GM21390 (cell line): ENCODE results near the gene VAV1.

ENCODE experiments used
- ATAC-seq: cut with Tn5 transposase; IDR thresholded peaks from one replicate; pipeline ENCODE4 v1.9.1; 2021; ENCODE audit not compliant: unreplicated experiment

The VAV1 gene

GRCh38 chr19:6772028-6772865 is at the start of gene VAV1:
TSS of gene VAV1 (plus strand) at chr19:6772708. CDS start at chr19:6772808, 100 bp downstream.
- no peak for ATAC-seq

- ATAC-seq, result no peak
Measured at GRCh38 chr19:6723108-6723618, 49.3 kb upstream of the VAV1 start.

GRCh38 chr19:6723738-6724137 is 48.8 kb upstream of the VAV1 start:
- no peak for ATAC-seq

- no peak for ATAC-seq
Measured at GRCh38 chr19:6724631-6725492, 47.6 kb upstream of the VAV1 start.

- ATAC-seq, result no peak
Measured at GRCh38 chr19:6725513-6726231, 46.8 kb upstream of the VAV1 start.

- ATAC-seq, result no peak
Measured at GRCh38 chr19:6728346-6728745, 44.2 kb upstream of the VAV1 start.

- no peak for ATAC-seq
Measured at GRCh38 chr19:6729573-6730152, 42.8 kb upstream of the VAV1 start.

GRCh38 chr19:6730153-6730804 is 42.2 kb upstream of the VAV1 start:
- ATAC-seq, result no peak

GRCh38 chr19:6730941-6731670 is 41.4 kb upstream of the VAV1 start:
- no peak for ATAC-seq

GRCh38 chr19:6731822-6732221 is 40.7 kb upstream of the VAV1 start:
- ATAC-seq, result no peak

GRCh38 chr19:6732803-6733337 is 39.6 kb upstream of the VAV1 start:
- no peak for ATAC-seq

- ATAC-seq, result no peak
Measured at GRCh38 chr19:6733338-6734095, 39.0 kb upstream of the VAV1 start.

- ATAC-seq, result no peak
Measured at GRCh38 chr19:6734096-6734696, 38.3 kb upstream of the VAV1 start.

GRCh38 chr19:6735181-6735911 is 37.2 kb upstream of the VAV1 start:
- ATAC-seq, result no peak

GRCh38 chr19:6736169-6736916 is 36.2 kb upstream of the VAV1 start:
- no peak for ATAC-seq

GRCh38 chr19:6736917-6737283 is 35.6 kb upstream of the VAV1 start:
- ATAC-seq, result no peak
